Measurements from ENCODE around the gene UST.

DNA sequence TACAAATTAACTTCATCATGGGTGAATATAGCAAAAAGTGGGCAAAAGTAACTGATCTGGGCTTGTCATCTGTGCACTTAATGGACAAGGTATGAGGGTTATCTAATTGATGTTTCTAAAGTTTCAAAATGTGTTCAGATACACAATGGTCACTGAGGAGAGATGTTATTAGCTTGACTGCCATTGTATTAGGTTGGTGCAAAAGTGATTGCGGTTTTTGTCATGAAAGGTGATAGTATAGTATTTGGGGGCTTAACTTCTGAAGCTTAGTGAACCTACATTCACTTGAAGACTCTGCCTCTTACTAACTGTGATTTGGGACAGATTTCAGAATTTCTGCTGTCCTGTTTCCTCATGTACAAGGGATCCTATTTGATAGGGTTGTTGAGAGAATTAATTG lies 159.6 kb downstream of the UST start:
- TF ChIP-seq, protein P1, sequence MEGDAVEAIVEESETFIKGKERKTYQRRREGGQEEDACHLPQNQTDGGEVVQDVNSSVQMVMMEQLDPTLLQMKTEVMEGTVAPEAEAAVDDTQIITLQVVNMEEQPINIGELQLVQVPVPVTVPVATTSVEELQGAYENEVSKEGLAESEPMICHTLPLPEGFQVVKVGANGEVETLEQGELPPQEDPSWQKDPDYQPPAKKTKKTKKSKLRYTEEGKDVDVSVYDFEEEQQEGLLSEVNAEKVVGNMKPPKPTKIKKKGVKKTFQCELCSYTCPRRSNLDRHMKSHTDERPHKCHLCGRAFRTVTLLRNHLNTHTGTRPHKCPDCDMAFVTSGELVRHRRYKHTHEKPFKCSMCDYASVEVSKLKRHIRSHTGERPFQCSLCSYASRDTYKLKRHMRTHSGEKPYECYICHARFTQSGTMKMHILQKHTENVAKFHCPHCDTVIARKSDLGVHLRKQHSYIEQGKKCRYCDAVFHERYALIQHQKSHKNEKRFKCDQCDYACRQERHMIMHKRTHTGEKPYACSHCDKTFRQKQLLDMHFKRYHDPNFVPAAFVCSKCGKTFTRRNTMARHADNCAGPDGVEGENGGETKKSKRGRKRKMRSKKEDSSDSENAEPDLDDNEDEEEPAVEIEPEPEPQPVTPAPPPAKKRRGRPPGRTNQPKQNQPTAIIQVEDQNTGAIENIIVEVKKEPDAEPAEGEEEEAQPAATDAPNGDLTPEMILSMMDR (IDR thresholded peaks at IDR 0.05), result no peak
- TF ChIP-seq EZH2 (IDR thresholded peaks at IDR 0.05; ENCODE audit: borderline replicate concordance, insufficient read depth, low read depth, low read length, poor library complexity, severe bottlenecking), result no peak
